IMR-90 (cell line): ENCODE measurements around the gene RPL39. TPM values are rescaled to one million over a fixed set of nuclear protein-coding genes. Genes with fewer than 3 reads are reported as not detected.

ENCODE experiments used
- ATAC-seq: fragments of 200-7000 bp; cut with Tn5 transposase; 2 replicates; pipeline ENCODE4 v1.9.1; 2020; ENCODE audit warnings: low read depth, mild to moderate bottlenecking, moderate library complexity
- BruUV-seq: library from RNA; stranded (reverse); fragments of 400-500 nt; replicated peaks from 2 replicates; lab custom pipeline; 2021; lab: Mats Ljungman, UMichigan
- CTCF ChIA-PET: fragments of 300-600 bp; formaldehyde crosslinking; extraction: SDS; loops from one replicate; lab custom pipeline; 2021; ENCODE audit warnings: antibody characterized with exemption; lab: Yijun Ruan, JAX
- POLR2A ChIA-PET: fragments of 300-600 bp; sonication (Branson Sonifier 250); formaldehyde crosslinking; loops from one replicate; lab custom pipeline; 2022; ENCODE audit warnings: antibody characterized with exemption; ENCODE audit not compliant: unreplicated experiment; lab: Charles Lee
- DNase-seq: peaks from one replicate; pipeline ENCODE4 v3.0.0; 2013
- H2AFZ ChIP-seq: replicated peaks from 2 replicates; pipeline ENCODE3; 2013; ENCODE audit warnings: low read length, mild to moderate bottlenecking; ENCODE audit not compliant: poor library complexity
- H2AK5ac ChIP-seq: 2 replicates; pipeline ENCODE4 v1.6.1; 2013; ENCODE audit warnings: low read depth, low read length, inconsistent platforms
- H2AK9ac ChIP-seq: replicated peaks from 2 replicates; pipeline ENCODE3; 2013; ENCODE audit warnings: mild to moderate bottlenecking, low read depth, low read length, moderate library complexity; ENCODE audit not compliant: poor library complexity
- H2BK120ac ChIP-seq: 2 replicates; pipeline ENCODE4 v1.6.1; 2013; ENCODE audit warnings: low read depth, low read length, inconsistent platforms
- H2BK15ac ChIP-seq: 3 replicates; pipeline ENCODE4 v1.6.1; 2013; ENCODE audit warnings: low read depth, low read length, inconsistent platforms
- H2BK20ac ChIP-seq: 2 replicates; pipeline ENCODE4 v1.6.1; 2013; ENCODE audit warnings: low read depth, mild to moderate bottlenecking, inconsistent platforms, low read length, moderate library complexity
- H2BK5ac ChIP-seq: 2 replicates; pipeline ENCODE4 v1.6.1; 2013; ENCODE audit warnings: mild to moderate bottlenecking, low read depth, low read length, inconsistent platforms; ENCODE audit not compliant: poor library complexity, severe bottlenecking
- H3K14ac ChIP-seq: replicated peaks from 2 replicates; pipeline ENCODE4 v1.6.1; 2013; ENCODE audit warnings: low read depth, low read length, inconsistent platforms
- H3K18ac ChIP-seq: 2 replicates; pipeline ENCODE4 v1.6.1; 2013; ENCODE audit warnings: low read depth, low read length, control low read depth
- H3K23ac ChIP-seq: 2 replicates; pipeline ENCODE4 v1.6.1; 2013; ENCODE audit warnings: low read depth, low read length, inconsistent platforms
- H3K27ac ChIP-seq: 2 replicates; pipeline ENCODE4 v1.5.1; 2013; ENCODE audit warnings: mild to moderate bottlenecking, control low read depth, low read length; ENCODE audit not compliant: insufficient read depth
- H3K27me3 ChIP-seq: 2 replicates; pipeline ENCODE4 v1.6.1; 2013; ENCODE audit warnings: low read length; ENCODE audit not compliant: control insufficient read depth, insufficient read depth
- H3K36me3 ChIP-seq: 2 replicates; pipeline ENCODE4 v1.6.1; 2013; ENCODE audit warnings: low read length, mixed read lengths; ENCODE audit not compliant: control insufficient read depth, insufficient read depth
- H3K4ac ChIP-seq: 2 replicates; pipeline ENCODE4 v1.6.1; 2013; ENCODE audit warnings: low read depth, low read length, inconsistent platforms
- H3K4me1 ChIP-seq: 2 replicates; pipeline ENCODE4 v1.6.1; 2013; ENCODE audit warnings: low read length, mixed read lengths; ENCODE audit not compliant: control insufficient read depth, insufficient read depth
- H3K4me2 ChIP-seq: 2 replicates; pipeline ENCODE4 v1.6.1; 2013; ENCODE audit warnings: low read depth, mild to moderate bottlenecking, control low read depth, low read length, moderate library complexity
- H3K4me3 ChIP-seq: 2 replicates; pipeline ENCODE4 v1.5.1; 2013; ENCODE audit warnings: low read depth, mild to moderate bottlenecking, control low read depth, low read length, moderate library complexity; ENCODE audit not compliant: insufficient read depth
- H3K56ac ChIP-seq: 2 replicates; pipeline ENCODE4 v1.6.1; 2013; ENCODE audit warnings: low read length, inconsistent platforms; ENCODE audit not compliant: insufficient read depth; ENCODE audit errors: extremely low read depth
- H3K79me1 ChIP-seq, 2 experiments: 2 replicates each; pipeline ENCODE4 v1.6.1; 2013; ENCODE audit warnings: low read length in 2 of 2, inconsistent platforms in 1 of 2, low read depth in 1 of 2
- H3K9ac ChIP-seq: 2 replicates; pipeline ENCODE4 v1.6.1; 2013; ENCODE audit warnings: low read depth, low read length, control low read depth
- H3K9me1 ChIP-seq: 2 replicates; pipeline ENCODE4 v1.6.1; 2013; ENCODE audit warnings: low read length, inconsistent platforms; ENCODE audit not compliant: insufficient read depth
- H3K9me3 ChIP-seq: 2 replicates; pipeline ENCODE4 v1.6.1; 2013; ENCODE audit warnings: low read length; ENCODE audit not compliant: control insufficient read depth, insufficient read depth
- H4K20me1 ChIP-seq: 2 replicates; pipeline ENCODE4 v1.6.1; 2013; ENCODE audit warnings: low read length, inconsistent platforms; ENCODE audit not compliant: insufficient read depth
- H4K5ac ChIP-seq: 2 replicates; pipeline ENCODE4 v1.6.1; 2013; ENCODE audit warnings: mild to moderate bottlenecking, low read depth, low read length, control low read depth
- H4K8ac ChIP-seq, 2 experiments: 2 replicates each; pipeline ENCODE4 v1.6.1; 2013; ENCODE audit warnings: low read depth in 2 of 2, low read length in 2 of 2, control low read depth in 1 of 2, inconsistent platforms in 1 of 2
- H4K91ac ChIP-seq: 2 replicates; pipeline ENCODE4 v1.6.1; 2013; ENCODE audit warnings: low read depth, low read length, inconsistent platforms; ENCODE audit not compliant: insufficient read depth
- MXI1 ChIP-seq: IDR thresholded peaks from 2 replicates; pipeline ENCODE4 v1.6.1; 2012; ENCODE audit warnings: low read depth, mild to moderate bottlenecking, low read length, moderate library complexity, borderline replicate concordance
- NFE2L2 ChIP-seq: fragments of 150-350 bp; IDR thresholded peaks from 2 replicates; pipeline ENCODE4 v1.6.1; 2016; ENCODE audit warnings: low read depth, mild to moderate bottlenecking, low read length
- RCOR1 ChIP-seq: IDR thresholded peaks from 2 replicates; pipeline ENCODE4 v1.6.1; 2012; ENCODE audit warnings: mild to moderate bottlenecking, low read length, improper control_type of control experiment; ENCODE audit not compliant: insufficient replicate concordance
- WGBS, 2 experiments: methylation state at CpG; one replicate each; pipeline versions ENCODE4 v1.1.5 to v1.1.7; 2013; ENCODE audit warnings: missing lambda C conversion rate in 2 of 2; ENCODE audit not compliant: insufficient read length in 1 of 2; ENCODE audit errors: extremely low coverage in 2 of 2; 5-methylcytosine and 5-hydroxymethylcytosine counted together
- dilution Hi-C: fragments of 300-500 bp; cut with HindIII; formaldehyde crosslinking; loops from one replicate; pipeline ENCODE4 v1.14.3; 2018; ENCODE audit warnings: low sequenced_read_pairs; ENCODE audit not compliant: unreplicated experiment
- in situ Hi-C: fragments of 300-500 bp; cut with MboI; formaldehyde crosslinking; loops from 3 replicates; pipeline ENCODE4 v1.14.3; 2019; ENCODE audit warnings: low sequenced_read_pairs, inconsistent platforms, mixed read lengths
- intact Hi-C: fragments of 100-400 bp; cut with micrococcal nuclease; formaldehyde crosslinking; loops from 2 replicates; pipeline ENCODE4 v1.10.0; 2022
- polyA plus RNA-seq, 3 experiments: library from polyadenylated mRNA; depleted of rRNA; stranded (reverse); fragments of >200 nt; gene quantifications; 2 replicates each; pipeline ENCODE4 v1.2.3, GENCODE V29; 2012; ENCODE audit warnings: low replicate concordance in 1 of 3
- total RNA-seq: library from RNA; depleted of rRNA; stranded (reverse); fragments of >200 nt; gene quantifications from 2 replicates; pipeline ENCODE4 v1.2.3, GENCODE V29; 2012
- TF ChIP-seq, protein P1 (sequence below): fragments of 150-350 bp; IDR thresholded peaks from 2 replicates; pipeline ENCODE4 v1.6.1; 2017; ENCODE audit warnings: mild to moderate bottlenecking, antibody characterized with exemption, low read length, low read depth

Gene RPL39
- total and polyA plus RNA-seq, 2 of the 4 experiments (the other 2 are of a cell fraction), result 681 to 2,357 TPM

GRCh38 chrX:119758731-119759247 is 32.6 kb downstream of the RPL39 start:
- no peak overlapping the region for H4K8ac ChIP-seq
- no peak overlapping the region for H2AK5ac ChIP-seq
- H4K5ac ChIP-seq, result no peak overlapping the region
- no peak overlapping the region for H3K23ac ChIP-seq
- BruUV-seq, result no TSS peak
- TF ChIP-seq NFE2L2 (no peak), RCOR1 (no peak), MXI1 (no peak)
- TF ChIP-seq, protein P1, sequence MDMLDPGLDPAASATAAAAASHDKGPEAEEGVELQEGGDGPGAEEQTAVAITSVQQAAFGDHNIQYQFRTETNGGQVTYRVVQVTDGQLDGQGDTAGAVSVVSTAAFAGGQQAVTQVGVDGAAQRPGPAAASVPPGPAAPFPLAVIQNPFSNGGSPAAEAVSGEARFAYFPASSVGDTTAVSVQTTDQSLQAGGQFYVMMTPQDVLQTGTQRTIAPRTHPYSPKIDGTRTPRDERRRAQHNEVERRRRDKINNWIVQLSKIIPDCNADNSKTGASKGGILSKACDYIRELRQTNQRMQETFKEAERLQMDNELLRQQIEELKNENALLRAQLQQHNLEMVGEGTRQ, result no peak
- peak overlapping the region; percentile 61 for H3K4me2 ChIP-seq
- H3K36me3 ChIP-seq, result no peaks in the 10 kb centered on the region
- intact Hi-C loops, result loop anchor here (10.0 kb wide), 1 partner anchor 64 kb away; the partner anchor contains the start of gene SEPTIN6
- H2BK120ac ChIP-seq, result no peak overlapping the region
- H3K27ac ChIP-seq, result no peak overlapping the region
- H2BK15ac ChIP-seq, result no peak overlapping the region
- H2AK9ac ChIP-seq, result peak overlapping the region; percentile 73
- no peak overlapping the region for H4K91ac ChIP-seq
- no peaks in the 10 kb centered on the region for H3K79me1 ChIP-seq
- H2BK5ac ChIP-seq, result no peak overlapping the region
- H4K20me1 ChIP-seq, result no peaks in the 10 kb centered on the region
- peaks cover 8% of the 10 kb centered on the region for H3K4me1 ChIP-seq
- no peak overlapping the region for H2BK20ac ChIP-seq
- H3K18ac ChIP-seq, result no peak overlapping the region
- in situ Hi-C loops, result no loop called here
- 24% methylated on average over 30 of the region's 54 CpGs; no CpG with 5 or more reads in 1 of the 2 experiments for WGBS, 2 experiments
- peak overlapping the region; percentile 46 for H3K4me3 ChIP-seq
- H3K4ac ChIP-seq, result no peak overlapping the region; the same call in 1 of the 2 replicates
- POLR2A ChIA-PET, result no interaction called here
- no peak for DNase-seq
- peak overlapping the region; percentile 87 for H2AFZ ChIP-seq
- ATAC-seq, result peak; percentile 33
- no peak overlapping the region for H3K56ac ChIP-seq
- no peaks in the 10 kb centered on the region for H3K27me3 ChIP-seq
- no peaks in the 10 kb centered on the region for H3K9me3 ChIP-seq
- CTCF ChIA-PET, result interaction anchor here (1.0 kb wide), 1 partner anchor 33 kb away, joined by 3 read pairs; the partner anchor contains the start of gene RPL39
- no peaks in the 10 kb centered on the region for H3K9me1 ChIP-seq
- dilution Hi-C loops, result no loop called here
- H3K14ac ChIP-seq, result no peak overlapping the region
- H3K9ac ChIP-seq, result peak overlapping the region; percentile 6; the same call in 1 of the 2 replicates
